NCI-H2196 treated with DMSO at 0.1 percent for 48 hours (cell line): ENCODE data around the gene PITX1.
"Not testable (repeated sequence)": the region's sequence is repeated elsewhere in the genome, so short reads cannot be mapped to it uniquely, and the experiment has no call there.

ENCODE experiments used
- DNase-seq: peaks from one replicate; lab custom pipeline; 2025; ENCODE audit not compliant: unreplicated experiment; lab: John Stamatoyannopoulos, UW

Gene PITX1

GRCh38 chr5:135011355-135012032 lies 22.5 kb downstream of the PITX1 start:
- DNase-seq: no peak

GRCh38 chr5:135010502-135011354 lies 23.3 kb downstream of the PITX1 start:
- no peak for DNase-seq

GRCh38 chr5:135009736-135010501 lies 24.1 kb downstream of the PITX1 start:
- no peak for DNase-seq

- peak; percentile 66 for DNase-seq
Observed at GRCh38 chr5:135008981-135009735, 24.9 kb downstream of the PITX1 start.

GRCh38 chr5:135008556-135008955 lies 25.5 kb downstream of the PITX1 start:
- no peak for DNase-seq

- DNase-seq: no peak
Observed at GRCh38 chr5:135007749-135008363, 26.2 kb downstream of the PITX1 start.

- DNase-seq: no peak
Observed at GRCh38 chr5:135007305-135007704, 26.7 kb downstream of the PITX1 start.

- DNase-seq: no peak
Observed at GRCh38 chr5:135005076-135005475, 29.0 kb downstream of the PITX1 start.

GRCh38 chr5:135004376-135004775 lies 29.7 kb downstream of the PITX1 start:
- DNase-seq: no peak

- not testable (repeated sequence) for DNase-seq
Observed at GRCh38 chr5:134998068-134998467, 36.0 kb downstream of the PITX1 start.

- DNase-seq: no peak
Observed at GRCh38 chr5:134997015-134997414, 37.0 kb downstream of the PITX1 start.

GRCh38 chr5:134995850-134996402 lies 38.1 kb downstream of the PITX1 start:
- no peak for DNase-seq

GRCh38 chr5:134994560-134995156 lies 39.4 kb downstream of the PITX1 start:
- no peak for DNase-seq

GRCh38 chr5:134993161-134993560 lies 40.9 kb downstream of the PITX1 start:
- no peak for DNase-seq

GRCh38 chr5:134992148-134992547 lies 41.9 kb downstream of the PITX1 start:
- no peak for DNase-seq

- DNase-seq: not testable (repeated sequence)
Observed at GRCh38 chr5:134990183-134990582, 43.8 kb downstream of the PITX1 start.

GRCh38 chr5:134989266-134989830 lies 44.7 kb downstream of the PITX1 start:
- DNase-seq: no peak

GRCh38 chr5:134982230-134982629 lies 51.8 kb downstream of the PITX1 start:
- DNase-seq: no peak

GRCh38 chr5:134979416-134979815 lies 54.6 kb downstream of the PITX1 start:
- DNase-seq: no peak
